Fibroblast of lung (primary cell): ENCODE measurements around the gene SUPT5H. TPM values are rescaled to one million over a fixed set of nuclear protein-coding genes. Genes with fewer than 3 reads are reported as not detected.

Source experiments
- DNase-seq, 2 donors: peaks; one replicate each; pipeline versions ENCODE4 v3.0.0 to v3.0.0-alpha.2; 2010; ENCODE audit warnings: low read depth in 2 of 2
- H2AFZ ChIP-seq: 2 replicates; pipeline ENCODE4 v1.5.1; 2012; ENCODE audit warnings: low read length, control low read depth, inconsistent platforms
- H3K27ac ChIP-seq: 2 replicates; pipeline ENCODE4 v1.5.1; 2011; ENCODE audit warnings: low read length, control low read depth; ENCODE audit not compliant: insufficient read depth
- H3K27me3 ChIP-seq: 2 replicates; pipeline ENCODE4 v1.5.1; 2011; ENCODE audit warnings: mild to moderate bottlenecking, low read length; ENCODE audit not compliant: control insufficient read depth, insufficient read depth
- H3K36me3 ChIP-seq: 2 replicates; pipeline ENCODE4 v1.5.1; 2011; ENCODE audit warnings: low read length; ENCODE audit not compliant: control insufficient read depth, insufficient read depth
- H3K4me1 ChIP-seq: 2 replicates; pipeline ENCODE4 v1.5.1; 2011; ENCODE audit warnings: low read length; ENCODE audit not compliant: control insufficient read depth, insufficient read depth; ENCODE audit errors: extremely low read depth
- H3K4me2 ChIP-seq: 2 replicates; pipeline ENCODE4 v1.5.1; 2011; ENCODE audit warnings: low read length, control low read depth; ENCODE audit not compliant: insufficient read depth; ENCODE audit errors: extremely low read depth
- H3K4me3 ChIP-seq, 4 experiments: fragments of 200-600 bp in 1 of 4; sonication (generic) in 1 of 4; replicated peaks in 1 of 4; 2 replicates each; pipeline ENCODE4 v1.5.1; 2011 to 2016; ENCODE audit warnings: low read length in 4 of 4, low read depth in 3 of 4, mild to moderate bottlenecking in 3 of 4, control low read depth in 2 of 4, inconsistent platforms in 1 of 4, mixed read lengths in 1 of 4; ENCODE audit not compliant: insufficient read depth in 1 of 4; ENCODE audit errors: control extremely low read depth in 1 of 4
- H3K79me2 ChIP-seq: 2 replicates; pipeline ENCODE4 v1.5.1; 2012; ENCODE audit warnings: mild to moderate bottlenecking, low read length, inconsistent platforms; ENCODE audit not compliant: control insufficient read depth, insufficient read depth
- H3K9ac ChIP-seq: 2 replicates; pipeline ENCODE4 v1.5.1; 2011; ENCODE audit warnings: mild to moderate bottlenecking, low read length, control low read depth; ENCODE audit not compliant: insufficient read depth
- H3K9me3 ChIP-seq: 2 replicates; pipeline ENCODE4 v1.5.1; 2012; ENCODE audit warnings: low read depth, low read length; ENCODE audit not compliant: control insufficient read depth, insufficient read depth
- H4K20me1 ChIP-seq: 2 replicates; pipeline ENCODE4 v1.5.1; 2011; ENCODE audit warnings: low read length; ENCODE audit not compliant: control insufficient read depth, insufficient read depth; ENCODE audit errors: extremely low read depth
- CTCF ChIP-seq, 2 donors: IDR thresholded peaks in 1 of 2; conservative IDR thresholded peaks in 1 of 2; 1 replicate in 1 of 2; 2 replicates in 1 of 2; pipeline ENCODE4 v1.5.1; 2011 to 2012; ENCODE audit warnings: low read length in 2 of 2, control low read depth in 1 of 2, inconsistent platforms in 1 of 2, low read depth in 1 of 2, mild to moderate bottlenecking in 1 of 2
- EZH2 ChIP-seq: IDR thresholded peaks from 2 replicates; pipeline ENCODE4 v1.5.1; 2012; ENCODE audit warnings: low read length, control low read depth, mild to moderate bottlenecking; ENCODE audit errors: missing control alignments
- polyA plus RNA-seq, 2 donors: library from polyadenylated mRNA; depleted of rRNA in 1 of 2; stranded (reverse) in 1 of 2; unstranded in 1 of 2; fragments of >200 nt; gene quantifications; 2 replicates each; pipeline ENCODE4 v1.2.1, GENCODE V29; 2011 to 2012; ENCODE audit warnings: missing spikeins in 1 of 2
- total RNA-seq: library from RNA; depleted of rRNA; stranded (reverse); fragments of >200 nt; gene quantifications from 2 replicates; pipeline ENCODE4 v1.2.1, GENCODE V29; 2014

Gene SUPT5H
- total and polyA plus RNA-seq, 2 donors (not counting 1 experiment from before 2014, with no cell fraction given) = 50.2 to 77.8 TPM

GRCh38 chr19:39516270-39516669, 70.9 kb downstream of the SUPT5H start:
- no peak for DNase-seq
- H3K9ac ChIP-seq = no peak overlapping the region
- no peaks in the 10 kb centered on the region for H3K36me3 ChIP-seq
- TF ChIP-seq EZH2 = no peak
- no peak for TF ChIP-seq CTCF (conservative IDR thresholded peaks at IDR 0.05 in 1 of 2, IDR thresholded peaks at IDR 0.05 in 1 of 2; ENCODE audit: low read depth in 1 of 2, low read length in 2 of 2)
- H3K79me2 ChIP-seq = no peaks in the 10 kb centered on the region
- no peak overlapping the region for H2AFZ ChIP-seq
- H3K4me2 ChIP-seq = no peak overlapping the region
- H4K20me1 ChIP-seq = no peaks in the 10 kb centered on the region
- no peak overlapping the region for H3K4me3 ChIP-seq
- H3K4me1 ChIP-seq = no peaks in the 10 kb centered on the region
- peaks cover 44% of the 10 kb centered on the region for H3K27me3 ChIP-seq
- H3K27ac ChIP-seq = no peak overlapping the region
- no peaks in the 10 kb centered on the region for H3K9me3 ChIP-seq

GRCh38 chr19:39517432-39517831, 72.0 kb downstream of the SUPT5H start:
- no peak for DNase-seq
- Histone ChIP-seq H3K4me3 (no peak overlapping the region), H3K79me2 (no peaks in the 10 kb centered on the region), H3K4me1 (no peaks in the 10 kb centered on the region), H3K9ac (no peak overlapping the region), H4K20me1 (no peaks in the 10 kb centered on the region), H3K4me2 (no peak overlapping the region), H2AFZ (no peak overlapping the region), H3K27ac (no peak overlapping the region), H3K27me3 (peaks cover 39% of the 10 kb centered on the region), H3K36me3 (no peaks in the 10 kb centered on the region), H3K9me3 (no peaks in the 10 kb centered on the region)
- TF ChIP-seq EZH2 (no peak), CTCF (conservative IDR thresholded peaks at IDR 0.05 in 1 of 2, IDR thresholded peaks at IDR 0.05 in 1 of 2; ENCODE audit: low read depth in 1 of 2, low read length in 2 of 2) (no peak)

- Histone ChIP-seq H2AFZ (no peak overlapping the region), H3K9ac (no peak overlapping the region), H4K20me1 (no peaks in the 10 kb centered on the region), H3K4me3 (no peak overlapping the region), H3K36me3 (no peaks in the 10 kb centered on the region), H3K27ac (no peak overlapping the region), H3K4me1 (no peaks in the 10 kb centered on the region), H3K27me3 (peaks cover 34% of the 10 kb centered on the region), H3K9me3 (no peaks in the 10 kb centered on the region), H3K79me2 (no peaks in the 10 kb centered on the region), H3K4me2 (no peak overlapping the region)
- no peak for DNase-seq
- TF ChIP-seq CTCF (conservative IDR thresholded peaks at IDR 0.05 in 1 of 2, IDR thresholded peaks at IDR 0.05 in 1 of 2; ENCODE audit: low read depth in 1 of 2, low read length in 2 of 2) (no peak), EZH2 (no peak)
Observed at GRCh38 chr19:39518458-39518857, 73.1 kb downstream of the SUPT5H start.
